RWPE2 (cell line): Measurements from ENCODE around the gene CLN6.
"Not testable (repeated sequence)": the region's sequence is repeated elsewhere in the genome, so short reads cannot be mapped to it uniquely, and the experiment has no call there.

Experiments used
- ATAC-seq: fragments of 200-7000 bp; cut with Tn5 transposase; 3 replicates; pipeline ENCODE4 v1.9.1; 2021; ENCODE audit warnings: low read depth
- DNase-seq: peaks from one replicate; pipeline ENCODE4 v3.0.0-alpha.2; 2020; ENCODE audit warnings: low spot score
- H3K27ac ChIP-seq: fragments of 450-650 bp; 2 replicates; pipeline ENCODE4 v1.5.1; 2017; ENCODE audit warnings: mild to moderate bottlenecking; ENCODE audit not compliant: poor library complexity, severe bottlenecking
- H3K27me3 ChIP-seq: fragments of 250-450 bp; sonication (Bioruptor Pico); 2 replicates; pipeline ENCODE4 v1.5.1; 2021; ENCODE audit warnings: mild to moderate bottlenecking, moderate library complexity; ENCODE audit not compliant: insufficient read depth, poor library complexity, severe bottlenecking
- H3K36me3 ChIP-seq: fragments of 250-450 bp; sonication (Bioruptor Pico); 2 replicates; pipeline ENCODE4 v1.5.1; 2020; ENCODE audit warnings: low read depth, mild to moderate bottlenecking, moderate library complexity
- H3K4me1 ChIP-seq: fragments of 250-450 bp; sonication (Bioruptor Pico); 2 replicates; pipeline ENCODE4 v1.5.1; 2021; ENCODE audit warnings: mild to moderate bottlenecking, moderate library complexity; ENCODE audit not compliant: insufficient read depth, poor library complexity, severe bottlenecking
- H3K4me3 ChIP-seq: fragments of 250-450 bp; sonication (Bioruptor Pico); 2 replicates; pipeline ENCODE4 v1.5.1; 2021; ENCODE audit warnings: mild to moderate bottlenecking, moderate library complexity; ENCODE audit not compliant: severe bottlenecking
- H3K9me3 ChIP-seq: fragments of 250-450 bp; sonication (Bioruptor Pico); 2 replicates; pipeline ENCODE4 v1.5.1; 2021; ENCODE audit warnings: mild to moderate bottlenecking, moderate library complexity; ENCODE audit not compliant: severe bottlenecking
- TF ChIP-seq, protein P1 (sequence below): fragments of 450-650 bp; IDR thresholded peaks from one replicate; pipeline ENCODE4 v1.5.1; 2017; ENCODE audit warnings: mild to moderate bottlenecking, moderate library complexity; ENCODE audit not compliant: poor library complexity, severe bottlenecking

The CLN6 gene

DNA sequence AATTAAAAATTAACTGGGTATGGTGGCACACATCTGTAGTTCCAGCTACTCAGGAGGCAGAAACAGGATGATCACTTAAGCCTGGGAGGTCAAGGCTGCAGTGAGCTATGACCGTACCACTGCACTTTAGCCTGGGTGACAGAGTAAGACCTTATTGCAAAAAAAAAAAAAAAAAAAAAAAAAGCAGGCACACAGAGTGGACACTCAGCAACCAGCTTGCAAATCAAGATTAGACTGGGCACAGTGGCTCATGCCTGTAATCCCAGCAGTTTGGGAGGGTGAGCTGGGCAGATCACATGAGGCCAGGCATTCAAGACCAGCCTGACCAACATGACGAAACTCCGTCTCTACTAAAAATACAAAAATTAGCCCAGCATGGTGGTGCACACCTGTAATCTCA lies 5.4 kb downstream of the CLN6 start:
- H3K4me3 ChIP-seq: no peak overlapping the region
- H3K9me3 ChIP-seq: no peaks in the 10 kb centered on the region
- TF ChIP-seq, protein P1, sequence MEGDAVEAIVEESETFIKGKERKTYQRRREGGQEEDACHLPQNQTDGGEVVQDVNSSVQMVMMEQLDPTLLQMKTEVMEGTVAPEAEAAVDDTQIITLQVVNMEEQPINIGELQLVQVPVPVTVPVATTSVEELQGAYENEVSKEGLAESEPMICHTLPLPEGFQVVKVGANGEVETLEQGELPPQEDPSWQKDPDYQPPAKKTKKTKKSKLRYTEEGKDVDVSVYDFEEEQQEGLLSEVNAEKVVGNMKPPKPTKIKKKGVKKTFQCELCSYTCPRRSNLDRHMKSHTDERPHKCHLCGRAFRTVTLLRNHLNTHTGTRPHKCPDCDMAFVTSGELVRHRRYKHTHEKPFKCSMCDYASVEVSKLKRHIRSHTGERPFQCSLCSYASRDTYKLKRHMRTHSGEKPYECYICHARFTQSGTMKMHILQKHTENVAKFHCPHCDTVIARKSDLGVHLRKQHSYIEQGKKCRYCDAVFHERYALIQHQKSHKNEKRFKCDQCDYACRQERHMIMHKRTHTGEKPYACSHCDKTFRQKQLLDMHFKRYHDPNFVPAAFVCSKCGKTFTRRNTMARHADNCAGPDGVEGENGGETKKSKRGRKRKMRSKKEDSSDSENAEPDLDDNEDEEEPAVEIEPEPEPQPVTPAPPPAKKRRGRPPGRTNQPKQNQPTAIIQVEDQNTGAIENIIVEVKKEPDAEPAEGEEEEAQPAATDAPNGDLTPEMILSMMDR: no peak
- H3K27me3 ChIP-seq: no peaks in the 10 kb centered on the region
- peaks cover 3% of the 10 kb centered on the region; the same call in 1 of the 2 replicates for H3K36me3 ChIP-seq
- ATAC-seq (no peak), DNase-seq (no peak)
- no peaks in the 10 kb centered on the region for H3K4me1 ChIP-seq
- H3K27ac ChIP-seq: no peak overlapping the region

DNA sequence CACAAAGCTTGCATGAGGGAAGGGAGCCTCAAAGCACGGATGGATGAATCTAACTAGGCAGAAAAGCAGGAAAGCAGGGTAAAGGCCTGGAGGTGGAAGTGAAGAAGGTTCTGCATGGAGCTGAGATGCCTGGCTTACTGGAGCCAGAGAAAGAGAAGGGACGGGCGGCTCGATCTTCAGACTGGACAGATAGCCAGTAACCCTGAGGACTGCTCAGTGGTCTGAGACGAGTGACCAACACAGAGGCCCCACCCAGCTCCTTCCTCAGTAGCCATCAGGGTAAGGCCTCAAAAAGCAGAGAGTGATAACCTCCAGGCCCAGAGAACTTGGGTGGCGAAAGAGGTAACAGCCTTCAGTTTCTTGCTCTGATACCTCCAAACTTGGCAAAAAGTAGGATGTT lies 6.4 kb downstream of the CLN6 start:
- Histone ChIP-seq H3K4me1 (no peaks in the 10 kb centered on the region), H3K9me3 (no peaks in the 10 kb centered on the region), H3K4me3 (no peak overlapping the region), H3K27ac (no peak overlapping the region), H3K36me3 (peaks cover 6% of the 10 kb centered on the region), H3K27me3 (no peaks in the 10 kb centered on the region)
- ATAC-seq (no peak), DNase-seq (peak; percentile 49)
- TF ChIP-seq, protein P1: no peak

DNA sequence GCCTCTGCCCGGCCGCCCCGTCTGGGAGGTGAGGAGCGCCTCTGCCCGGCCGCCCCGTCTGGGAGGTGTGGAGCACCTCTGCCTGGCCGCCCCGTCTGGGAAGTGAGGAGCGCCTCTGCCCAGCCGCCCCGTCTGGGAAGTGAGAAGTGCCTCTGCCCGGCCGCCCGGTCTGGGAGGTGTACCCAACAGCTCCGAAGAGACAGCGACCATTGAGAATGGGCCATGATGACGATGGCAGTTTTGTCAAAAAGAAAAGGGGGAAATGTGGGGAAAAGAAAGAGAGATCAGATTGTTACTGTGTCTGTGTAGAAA lies 7.1 kb downstream of the CLN6 start:
- not testable (repeated sequence) for H3K27me3 ChIP-seq, ATAC-seq, H3K4me3 ChIP-seq, H3K4me1 ChIP-seq, H3K27ac ChIP-seq, H3K9me3 ChIP-seq
- DNase-seq: peak; percentile 55
- H3K36me3 ChIP-seq: peaks cover 14% of the 10 kb centered on the region

DNA sequence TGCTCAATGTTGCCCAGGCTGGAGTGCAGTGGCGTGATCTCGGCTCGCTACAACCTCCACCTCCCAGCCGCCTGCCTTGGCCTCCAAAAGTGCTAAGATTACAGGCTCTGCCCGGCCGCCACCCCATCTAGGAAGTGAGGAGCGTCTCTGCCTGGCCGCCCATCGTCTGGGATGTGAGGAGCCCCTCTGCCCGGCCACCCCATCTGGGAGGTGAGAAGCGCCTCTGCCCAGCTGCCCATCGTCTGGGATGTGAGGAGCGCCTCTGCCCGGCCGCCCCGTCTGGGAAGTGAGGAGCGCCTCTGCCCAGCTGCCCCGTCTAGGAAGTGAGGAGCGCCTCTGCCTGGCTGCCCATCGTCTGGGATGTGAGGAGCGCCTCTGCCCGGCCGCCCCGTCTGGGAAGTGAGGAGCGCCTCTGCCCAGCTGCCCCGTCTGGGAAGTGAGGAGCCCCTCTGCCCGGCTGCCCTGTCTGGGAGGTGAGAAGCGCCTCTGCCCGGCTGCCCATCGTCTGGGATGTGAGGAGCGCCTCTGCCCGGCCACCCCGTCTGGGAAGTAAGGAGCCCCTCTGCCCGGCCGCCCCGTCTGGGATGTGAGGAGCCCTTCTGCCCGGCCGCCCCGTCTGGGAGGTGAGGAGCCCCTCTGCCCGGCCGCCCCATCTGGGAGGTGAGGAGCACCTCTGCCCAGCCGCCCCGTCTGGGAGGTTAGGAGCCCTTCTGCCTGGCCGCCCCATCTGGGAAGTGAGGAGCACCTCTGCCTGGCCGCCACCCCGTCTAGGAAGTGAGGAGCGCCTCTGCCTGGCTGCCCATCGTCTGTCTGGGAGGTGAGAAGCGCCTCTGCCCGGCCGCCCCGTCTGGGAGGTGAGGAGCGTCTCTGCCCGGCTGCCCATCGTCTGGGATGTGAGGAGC lies 7.7 kb downstream of the CLN6 start:
- H3K36me3 ChIP-seq: peaks cover 20% of the 10 kb centered on the region
- ATAC-seq, H3K4me1 ChIP-seq, H3K9me3 ChIP-seq, H3K27ac ChIP-seq, H3K4me3 ChIP-seq, H3K27me3 ChIP-seq: not testable (repeated sequence)
- DNase-seq: peak; percentile 40

DNA sequence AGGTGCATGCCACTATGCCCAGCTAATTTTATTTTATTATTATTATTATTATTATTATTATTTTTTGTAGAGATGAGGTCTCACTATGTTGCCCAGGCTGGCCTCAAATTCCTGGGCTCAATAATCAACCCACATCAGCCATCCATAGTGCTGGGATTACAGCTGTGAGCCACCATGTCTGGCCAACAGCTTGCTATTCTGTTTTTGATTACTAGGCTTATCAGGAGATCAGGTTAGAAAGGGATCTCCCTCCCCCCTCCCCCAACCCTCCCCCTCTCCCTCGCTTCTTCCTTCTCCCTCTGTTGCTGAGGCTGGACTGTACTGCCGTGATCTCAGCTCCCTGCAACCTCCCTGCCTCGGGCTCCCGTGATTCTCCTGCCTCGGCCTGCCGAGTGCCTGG lies 8.6 kb downstream of the CLN6 start:
- Histone ChIP-seq H3K27ac (no peak overlapping the region), H3K9me3 (no peaks in the 10 kb centered on the region), H3K4me1 (no peaks in the 10 kb centered on the region), H3K27me3 (no peaks in the 10 kb centered on the region), H3K4me3 (no peak overlapping the region), H3K36me3 (peaks cover 28% of the 10 kb centered on the region)
- TF ChIP-seq, protein P1: no peak
- ATAC-seq: no peak
- DNase-seq: peak; percentile 30

DNA sequence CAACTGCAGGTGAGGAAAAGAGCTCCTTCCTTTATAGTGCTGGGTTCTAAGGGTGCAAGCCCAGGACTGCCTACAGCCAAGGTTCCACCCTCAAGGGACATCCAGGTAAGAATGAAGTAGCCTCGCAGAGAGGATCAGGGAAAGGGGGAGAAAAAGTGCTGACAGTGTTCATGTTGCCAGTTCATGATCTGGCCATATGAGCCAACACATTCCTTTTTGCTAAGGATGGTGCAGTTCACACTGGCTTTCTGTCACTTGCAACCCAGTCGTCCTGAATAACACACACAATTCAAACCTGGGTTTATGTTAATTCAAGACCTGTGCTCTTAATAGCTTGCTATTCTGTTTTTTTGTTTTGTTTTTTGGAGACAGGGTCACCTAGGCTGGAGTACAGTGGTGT lies 9.0 kb downstream of the CLN6 start:
- peaks cover 33% of the 10 kb centered on the region for H3K36me3 ChIP-seq
- no peak overlapping the region for H3K27ac ChIP-seq
- ATAC-seq: 0 out of 3 replicates have a peak, but pooled peaks have one; percentile 8
- DNase-seq: no peak
- no peaks in the 10 kb centered on the region for H3K27me3 ChIP-seq
- TF ChIP-seq, protein P1: no peak
- no peaks in the 10 kb centered on the region for H3K4me1 ChIP-seq
- no peak overlapping the region for H3K4me3 ChIP-seq
- H3K9me3 ChIP-seq: no peaks in the 10 kb centered on the region
